ENCODE data around the gene SH3PXD2A. TPM values are rescaled to one million over a fixed set of nuclear protein-coding genes. Genes with fewer than 3 reads are reported as not detected.
"Not testable (repeated sequence)": the region's sequence is repeated elsewhere in the genome, so short reads cannot be mapped to it uniquely, and the experiment has no call there.

SH3PXD2A gene
- total RNA-seq, 1 experiment from 2014 or later: 13.2 TPM

GRCh38 chr10:103663236-103663635 is 192.1 kb downstream of the SH3PXD2A start:
- TF ChIP-seq CTCF (IDR thresholded peaks at IDR 0.05; ENCODE audit: unreplicated experiment): no peak
- BruUV-seq (replicated peaks): no TSS peak
- DNase-seq (ENCODE audit: unreplicated experiment): no peak
- no peak overlapping the region for H3K4me3 Mint-ChIP-seq (ENCODE audit: unreplicated experiment)
- H3K27ac Mint-ChIP-seq (ENCODE audit: low read depth, unreplicated experiment): no peak overlapping the region
- intact Hi-C loops (cut with micrococcal nuclease): no loop called here
- peaks cover 8% of the 10 kb centered on the region for H3K4me1 Mint-ChIP-seq (ENCODE audit: insufficient read depth, unreplicated experiment)
- no peaks in the 10 kb centered on the region for H3K9me3 Mint-ChIP-seq (ENCODE audit: unreplicated experiment)
- H3K27me3 Mint-ChIP-seq (ENCODE audit: insufficient read depth, unreplicated experiment): no peaks in the 10 kb centered on the region
- ChIA-PET POLR2A (interaction anchor here (1.1 to 1.3 kb wide), 2 partner anchors 10 to 23 kb away, joined by 3 read pairs; no protein-coding TSS in a partner anchor), CTCF (interaction anchor here (2.0 kb wide), 1 partner anchor 23 kb away, joined by 15 read pairs; no protein-coding TSS in a partner anchor)
- peaks cover 6% of the 10 kb centered on the region for H3K36me3 Mint-ChIP-seq (ENCODE audit: insufficient read depth, unreplicated experiment)

GRCh38 chr10:103662704-103663103 is 192.7 kb downstream of the SH3PXD2A start:
- BruUV-seq (replicated peaks); H3K4me3 Mint-ChIP-seq (ENCODE audit: unreplicated experiment); H3K4me1 Mint-ChIP-seq (ENCODE audit: insufficient read depth, unreplicated experiment); H3K27me3 Mint-ChIP-seq (ENCODE audit: insufficient read depth, unreplicated experiment); H3K36me3 Mint-ChIP-seq (ENCODE audit: insufficient read depth, unreplicated experiment); intact Hi-C loops (cut with micrococcal nuclease); H3K27ac Mint-ChIP-seq (ENCODE audit: low read depth, unreplicated experiment); DNase-seq (ENCODE audit: unreplicated experiment); H3K9me3 Mint-ChIP-seq (ENCODE audit: unreplicated experiment): not testable (repeated sequence)
- ChIA-PET CTCF (interaction anchor here (4.6 kb wide), 1 partner anchor 23 kb away, joined by 25 read pairs; no protein-coding TSS in a partner anchor), POLR2A (interaction anchor here (1.3 kb wide), 1 partner anchor 9 kb away, joined by 3 read pairs; no protein-coding TSS in a partner anchor)

GRCh38 chr10:103661198-103661950 is 194.0 kb downstream of the SH3PXD2A start:
- H3K4me3 Mint-ChIP-seq (ENCODE audit: unreplicated experiment): peak overlapping the region; percentile 72
- peak; percentile 83 for DNase-seq (ENCODE audit: unreplicated experiment)
- no TSS peak for BruUV-seq (replicated peaks)
- no peaks in the 10 kb centered on the region for H3K27me3 Mint-ChIP-seq (ENCODE audit: insufficient read depth, unreplicated experiment)
- peak overlapping the region; percentile 61 for H3K27ac Mint-ChIP-seq (ENCODE audit: low read depth, unreplicated experiment)
- H3K4me1 Mint-ChIP-seq (ENCODE audit: insufficient read depth, unreplicated experiment): peaks cover 7% of the 10 kb centered on the region
- ChIA-PET CTCF (interaction anchor here (1.1 to 4.6 kb wide), 3 partner anchors 15 to 25 kb away, joined by 5 to 25 read pairs (median 5); no protein-coding TSS in a partner anchor), POLR2A (interaction anchor here (0.6 to 1.5 kb wide), 6 partner anchors 13 to 305 kb away, joined by 3 to 6 read pairs (median 4); partner anchors contain the start of gene PDCD11)
- H3K36me3 Mint-ChIP-seq (ENCODE audit: insufficient read depth, unreplicated experiment): peaks cover 6% of the 10 kb centered on the region
- intact Hi-C loops (cut with micrococcal nuclease): loop anchor here (1.0 kb wide), 1 partner anchor 15 kb away; no protein-coding TSS in a partner anchor
- H3K9me3 Mint-ChIP-seq (ENCODE audit: unreplicated experiment): no peaks in the 10 kb centered on the region
- TF ChIP-seq CTCF (IDR thresholded peaks at IDR 0.05; ENCODE audit: unreplicated experiment): no peak

- BruUV-seq (replicated peaks): TSS peak; percentile 23
- Mint-ChIP-seq H3K9me3 (ENCODE audit: unreplicated experiment) (no peaks in the 10 kb centered on the region), H3K4me1 (ENCODE audit: insufficient read depth, unreplicated experiment) (no peaks in the 10 kb centered on the region), H3K36me3 (ENCODE audit: insufficient read depth, unreplicated experiment) (no peaks in the 10 kb centered on the region), H3K27me3 (ENCODE audit: insufficient read depth, unreplicated experiment) (no peaks in the 10 kb centered on the region), H3K27ac (ENCODE audit: low read depth, unreplicated experiment) (peak overlapping the region; percentile 61), H3K4me3 (ENCODE audit: unreplicated experiment) (peak overlapping the region; percentile 72)
- CTCF ChIA-PET: interaction anchor here (0.6 to 4.6 kb wide), 6 partner anchors 9 to 590 kb away, joined by 3 to 25 read pairs (median 4); no protein-coding TSS in a partner anchor
- TF ChIP-seq CTCF (IDR thresholded peaks at IDR 0.05; ENCODE audit: unreplicated experiment): no peak
- POLR2A ChIA-PET: interaction anchor here (0.6 to 1.5 kb wide), 6 partner anchors 12 to 264 kb away, joined by 3 to 6 read pairs (median 4); partner anchors contain the start of gene PDCD11
- peak; percentile 30 for DNase-seq (ENCODE audit: unreplicated experiment)
- intact Hi-C loops (cut with micrococcal nuclease): loop anchor here (1.0 kb wide), 1 partner anchor 16 kb away; no protein-coding TSS in a partner anchor
Measured at GRCh38 chr10:103660364-103661197, 194.8 kb downstream of the SH3PXD2A start.

All from MCF 10A (cell line).